AG04450 (cell line): ENCODE results near the gene SLFNL1. TPM values are rescaled to one million over a fixed set of nuclear protein-coding genes. Genes with fewer than 3 reads are reported as not detected.

Source experiments
- CTCF ChIA-PET: fragments of 300-600, 350-600 bp; formaldehyde crosslinking; extraction: SDS; loops from one replicate; lab custom pipeline; 2022; ENCODE audit warnings: antibody characterized with exemption, inconsistent platforms; lab: Charles Lee
- POLR2A ChIA-PET: fragments of 350-600 bp; formaldehyde crosslinking; extraction: SDS; loops from one replicate; lab custom pipeline; 2021; ENCODE audit warnings: antibody characterized with exemption, inconsistent platforms; lab: Yijun Ruan, JAX
- DNase-seq: peaks from one replicate; pipeline ENCODE4 v3.0.0-alpha.2; 2011; ENCODE audit warnings: low read depth, low spot score
- H3K27ac ChIP-seq: one replicate; pipeline ENCODE4 v1.5.1; 2012; ENCODE audit warnings: low read depth, low read length, control low read depth
- H3K27me3 ChIP-seq: one replicate; pipeline ENCODE4 v1.6.0; 2012; ENCODE audit warnings: low read length; ENCODE audit not compliant: control insufficient read depth, insufficient read depth
- H3K4me3 ChIP-seq: 2 replicates; pipeline ENCODE4 v1.5.1; 2011; ENCODE audit warnings: mild to moderate bottlenecking, low read depth, low read length, control low read depth
- H3K9me3 ChIP-seq: 2 replicates; pipeline ENCODE4 v1.5.1; 2012; ENCODE audit warnings: low read length; ENCODE audit not compliant: control insufficient read depth, insufficient read depth
- CTCF ChIP-seq: IDR thresholded peaks from 2 replicates; pipeline ENCODE4 v1.5.1; 2011; ENCODE audit warnings: low read depth, low read length, control low read depth, inconsistent platforms
- polyA plus RNA-seq: library from polyadenylated mRNA; depleted of rRNA; stranded (reverse); fragments of >200 nt; gene quantifications from 2 replicates; pipeline ENCODE4 v1.2.3, GENCODE V29; 2011

SLFNL1 gene
- polyA plus RNA-seq, 1 experiment = 0.06 TPM

GRCh38 chr1:41015897-41016470 lies 5.5 kb downstream of the SLFNL1 start:
- DNase-seq = no peak
- H3K27me3 ChIP-seq = no peaks in the 10 kb centered on the region
- H3K27ac ChIP-seq = no peak overlapping the region
- CTCF ChIA-PET = interaction anchor here (1.6 kb wide), 1 partner anchor 13 kb away, joined by 5 read pairs; no protein-coding TSS in a partner anchor
- no peak overlapping the region for H3K4me3 ChIP-seq
- H3K9me3 ChIP-seq = no peaks in the 10 kb centered on the region
- TF ChIP-seq CTCF = no peak
- POLR2A ChIA-PET = no interaction called here

- Histone ChIP-seq H3K27me3 (no peaks in the 10 kb centered on the region), H3K9me3 (no peaks in the 10 kb centered on the region), H3K27ac (no peak overlapping the region), H3K4me3 (no peak overlapping the region)
- ChIA-PET POLR2A (no interaction called here), CTCF (interaction anchor here (1.6 kb wide), 1 partner anchor 12 kb away, joined by 5 read pairs; no protein-coding TSS in a partner anchor)
- DNase-seq = no peak
- no peak for TF ChIP-seq CTCF
Measured at GRCh38 chr1:41015281-41015896, 6.1 kb downstream of the SLFNL1 start.

- CTCF ChIA-PET = interaction anchor here (1.6 kb wide), 1 partner anchor 11 kb away, joined by 5 read pairs; no protein-coding TSS in a partner anchor
- no peaks in the 10 kb centered on the region for H3K27me3 ChIP-seq
Measured at GRCh38 chr1:41014871-41015270, 6.7 kb downstream of the SLFNL1 start.

DNA sequence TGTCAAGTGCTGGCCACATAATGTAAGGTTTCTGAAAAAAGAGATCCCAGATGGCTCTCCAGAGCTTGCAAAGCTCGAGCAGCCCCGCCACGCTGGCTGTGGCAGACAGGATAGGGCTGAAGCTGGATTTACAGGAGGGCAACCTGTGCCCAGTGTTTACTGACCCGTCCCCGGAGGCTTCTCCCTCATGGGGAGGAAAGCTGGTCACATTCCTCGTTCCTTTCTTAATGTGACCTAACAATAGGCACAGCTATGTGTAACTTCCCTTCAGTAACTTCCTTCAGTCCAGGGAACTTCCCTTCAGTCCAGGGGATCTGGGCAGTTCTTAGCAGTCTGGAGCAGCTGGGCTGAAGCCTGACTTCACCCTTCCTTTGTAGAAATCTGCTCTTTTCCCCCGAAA lies 7.7 kb downstream of the SLFNL1 start:
- Histone ChIP-seq H3K9me3 (no peaks in the 10 kb centered on the region), H3K27me3 (no peaks in the 10 kb centered on the region), H3K27ac (no peak overlapping the region), H3K4me3 (no peak overlapping the region)
- POLR2A ChIA-PET = no interaction called here
- DNase-seq = no peak
- no peak for TF ChIP-seq CTCF
- CTCF ChIA-PET = no interaction called here

More at GRCh38 chr1:41014871-41015270, 6.7 kb downstream of the SLFNL1 start:
- Histone ChIP-seq H3K9me3 (no peaks in the 10 kb centered on the region), H3K4me3 (no peak overlapping the region), H3K27ac (no peak overlapping the region)
- TF ChIP-seq CTCF = no peak
- POLR2A ChIA-PET = no interaction called here
- DNase-seq = no peak

DNA sequence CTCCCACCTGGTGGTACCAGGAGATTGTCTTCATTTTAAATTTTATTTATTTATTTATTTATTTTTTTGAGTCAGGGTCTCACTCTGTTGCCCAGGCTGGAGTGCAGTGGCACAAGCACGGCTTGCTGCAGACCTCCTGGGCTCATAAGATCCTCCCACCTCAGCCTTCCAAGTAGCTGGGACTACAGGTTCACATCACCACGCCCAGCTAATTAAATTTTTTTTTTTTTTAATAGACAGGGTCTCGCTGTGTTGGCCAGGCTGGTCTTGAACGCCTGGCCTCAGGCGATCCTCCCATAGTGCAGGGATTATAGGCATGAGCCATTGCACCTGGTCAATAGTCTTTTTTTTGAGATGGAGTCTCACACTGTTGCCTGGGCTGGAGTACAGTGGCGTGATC lies 8.5 kb downstream of the SLFNL1 start:
- Histone ChIP-seq H3K4me3 (no peak overlapping the region), H3K27me3 (no peaks in the 10 kb centered on the region), H3K27ac (no peak overlapping the region), H3K9me3 (no peaks in the 10 kb centered on the region)
- TF ChIP-seq CTCF = no peak
- POLR2A ChIA-PET = no interaction called here
- no peak for DNase-seq
- CTCF ChIA-PET = no interaction called here
